ENCODE data around the gene TCAF1. TPM values are rescaled to one million over a fixed set of nuclear protein-coding genes. Genes with fewer than 3 reads are reported as not detected.
"Not testable (repeated sequence)": the region's sequence is repeated elsewhere in the genome, so short reads cannot be mapped to it uniquely, and the experiment has no call there.

Gene TCAF1
- total RNA-seq, 1 experiment from 2014 or later = 1.0 TPM

DNA sequence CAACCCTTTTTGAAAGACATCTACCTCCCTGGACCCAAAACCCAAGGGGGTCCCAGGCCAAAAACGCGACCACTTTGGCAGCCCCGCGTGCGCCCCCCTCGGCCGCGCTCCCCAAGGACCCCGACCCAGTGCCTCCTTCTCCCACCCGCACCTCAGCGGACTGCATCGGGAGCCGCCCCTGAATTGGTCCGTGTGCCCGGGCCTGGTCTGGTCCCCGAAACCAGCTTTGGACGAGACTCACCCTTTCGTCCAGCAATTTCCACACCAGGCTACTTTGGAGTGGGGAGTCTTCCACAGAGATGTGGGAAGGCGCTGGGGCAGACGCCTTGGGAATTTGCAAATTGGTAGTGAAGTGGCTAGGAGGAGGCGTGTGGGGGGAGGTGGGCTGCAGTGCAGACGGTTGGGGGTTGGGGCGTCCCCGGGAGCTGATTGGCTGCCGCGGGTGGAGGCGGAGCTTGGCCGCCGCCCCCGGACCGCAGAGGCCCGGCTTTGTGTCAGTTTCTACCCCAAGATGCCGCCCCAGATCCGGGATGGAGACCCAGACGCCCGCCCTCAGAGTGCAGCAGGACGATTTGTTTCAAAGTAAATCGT, 16.9 kb downstream of the TCAF1 start:
- Histone ChIP-seq H3K9me2 (replicated peaks; ENCODE audit: insufficient read depth, low read length) (no peaks in the 10 kb centered on the region), H4K20me1 (ENCODE audit: insufficient read depth, low read depth, low read length) (no peaks in the 10 kb centered on the region), H3K79me2 (ENCODE audit: low read length) (no peaks in the 10 kb centered on the region), H3K4me1 (ENCODE audit: low read length) (peaks cover 16% of the 10 kb centered on the region), H3K36me3 (ENCODE audit: insufficient read depth, low read length) (no peaks in the 10 kb centered on the region), H3K27ac (ENCODE audit: low read length) (no peak overlapping the region), H3K9me3 (ENCODE audit: low read length) (no peaks in the 10 kb centered on the region), H3K9ac (ENCODE audit: low read length) (no peak overlapping the region), H3K4me3 (ENCODE audit: low read length) (no peak overlapping the region), H2AFZ (ENCODE audit: low read length) (no peak overlapping the region), H3K27me3 (ENCODE audit: low read length) (no peaks in the 10 kb centered on the region), H3K4me2 (ENCODE audit: low read depth, low read length, poor library complexity, severe bottlenecking) (no peak overlapping the region)
- DNase-seq = peak; percentile 47

GRCh38 chr7:143884241-143884968, 17.6 kb downstream of the TCAF1 start:
- Histone ChIP-seq H3K27me3 (ENCODE audit: low read length) (no peaks in the 10 kb centered on the region), H3K9me3 (ENCODE audit: low read length) (no peaks in the 10 kb centered on the region), H3K4me2 (ENCODE audit: low read depth, low read length, poor library complexity, severe bottlenecking) (no peak overlapping the region), H3K27ac (ENCODE audit: low read length) (no peak overlapping the region), H3K79me2 (ENCODE audit: low read length) (no peaks in the 10 kb centered on the region), H3K9ac (ENCODE audit: low read length) (no peak overlapping the region), H3K9me2 (replicated peaks; ENCODE audit: insufficient read depth, low read length) (no peaks in the 10 kb centered on the region), H3K4me3 (ENCODE audit: low read length) (no peak overlapping the region), H3K36me3 (ENCODE audit: insufficient read depth, low read length) (no peaks in the 10 kb centered on the region), H2AFZ (ENCODE audit: low read length) (no peak overlapping the region), H4K20me1 (ENCODE audit: insufficient read depth, low read depth, low read length) (no peaks in the 10 kb centered on the region), H3K4me1 (ENCODE audit: low read length) (peaks cover 16% of the 10 kb centered on the region)
- no peak for DNase-seq

GRCh38 chr7:143882604-143883078, 19.3 kb downstream of the TCAF1 start:
- Histone ChIP-seq H3K9me3 (ENCODE audit: low read length) (no peaks in the 10 kb centered on the region), H3K36me3 (ENCODE audit: insufficient read depth, low read length) (no peaks in the 10 kb centered on the region), H3K27me3 (ENCODE audit: low read length) (no peaks in the 10 kb centered on the region), H2AFZ (ENCODE audit: low read length) (no peak overlapping the region), H3K27ac (ENCODE audit: low read length) (no peak overlapping the region), H4K20me1 (ENCODE audit: insufficient read depth, low read depth, low read length) (no peaks in the 10 kb centered on the region), H3K4me3 (ENCODE audit: low read length) (no peak overlapping the region), H3K9me2 (replicated peaks; ENCODE audit: insufficient read depth, low read length) (no peaks in the 10 kb centered on the region), H3K9ac (ENCODE audit: low read length) (no peak overlapping the region), H3K4me2 (ENCODE audit: low read depth, low read length, poor library complexity, severe bottlenecking) (no peak overlapping the region), H3K4me1 (ENCODE audit: low read length) (peaks cover 16% of the 10 kb centered on the region), H3K79me2 (ENCODE audit: low read length) (no peaks in the 10 kb centered on the region)
- no peak for DNase-seq

DNA sequence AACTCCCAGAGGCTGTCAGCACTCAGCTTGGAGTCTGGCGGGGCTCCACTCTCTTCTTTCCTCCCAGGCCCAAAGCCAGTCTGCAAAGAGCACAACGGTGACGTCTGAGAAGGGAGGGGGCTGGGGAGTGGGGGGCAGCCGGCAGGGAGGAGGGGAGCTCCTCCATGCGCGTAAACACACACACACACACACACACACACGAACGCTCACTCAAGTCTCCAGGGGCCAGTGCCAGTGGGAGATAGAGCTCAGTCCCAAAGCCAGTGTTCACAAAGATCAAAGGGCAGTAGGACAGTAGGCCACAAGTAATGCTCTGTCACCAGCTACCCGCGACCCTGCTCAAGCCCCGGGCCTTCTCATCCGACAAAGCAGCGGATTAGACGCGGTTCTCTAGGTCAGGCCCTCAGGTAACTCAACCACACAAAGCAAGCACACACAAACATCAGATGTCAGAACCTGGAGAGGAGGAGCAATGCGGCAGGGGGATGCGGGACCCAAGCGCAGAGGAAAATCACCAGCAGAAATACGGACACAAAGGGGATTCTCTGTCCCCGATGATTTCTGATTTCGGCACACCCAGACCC, 19.9 kb downstream of the TCAF1 start:
- Histone ChIP-seq H3K4me2 (ENCODE audit: low read depth, low read length, poor library complexity, severe bottlenecking) (no peak overlapping the region), H2AFZ (ENCODE audit: low read length) (no peak overlapping the region), H3K79me2 (ENCODE audit: low read length) (no peaks in the 10 kb centered on the region), H3K36me3 (ENCODE audit: insufficient read depth, low read length) (no peaks in the 10 kb centered on the region), H3K4me3 (ENCODE audit: low read length) (no peak overlapping the region), H3K9me3 (ENCODE audit: low read length) (no peaks in the 10 kb centered on the region), H3K9ac (ENCODE audit: low read length) (no peak overlapping the region), H3K4me1 (ENCODE audit: low read length) (peaks cover 16% of the 10 kb centered on the region), H3K9me2 (replicated peaks; ENCODE audit: insufficient read depth, low read length) (no peaks in the 10 kb centered on the region), H3K27me3 (ENCODE audit: low read length) (no peaks in the 10 kb centered on the region), H3K27ac (ENCODE audit: low read length) (no peak overlapping the region), H4K20me1 (ENCODE audit: insufficient read depth, low read depth, low read length) (no peaks in the 10 kb centered on the region)
- no peak for DNase-seq

DNA sequence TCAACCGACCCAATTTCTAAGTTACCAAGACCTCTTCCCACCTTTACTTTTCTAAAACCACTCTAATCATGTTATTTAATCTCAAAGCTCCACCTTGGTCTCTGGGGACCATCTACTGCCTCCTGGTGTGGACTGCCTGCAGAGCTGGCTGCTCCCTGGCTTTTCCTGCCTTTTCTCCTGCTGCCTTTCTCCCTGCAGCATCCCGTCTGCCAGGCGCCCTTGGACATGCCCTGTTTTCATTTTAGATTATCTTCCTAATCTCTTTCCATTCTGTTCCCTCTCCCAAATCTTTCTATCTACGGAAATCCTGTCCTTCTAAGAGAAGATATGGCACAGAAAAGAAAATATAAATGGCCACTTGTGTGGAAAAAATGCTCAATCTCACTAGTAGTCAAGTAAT, 23.1 kb downstream of the TCAF1 start:
- no peak overlapping the region for H3K9ac ChIP-seq (ENCODE audit: low read length)

GRCh38 chr7:143877098-143877497, 24.9 kb downstream of the TCAF1 start:
- no peaks in the 10 kb centered on the region for H3K9me3 ChIP-seq (ENCODE audit: low read length)
- no peaks in the 10 kb centered on the region for H3K4me1 ChIP-seq (ENCODE audit: low read length)
- H3K9ac ChIP-seq (ENCODE audit: low read length) = no peak overlapping the region
- H3K4me2 ChIP-seq (ENCODE audit: low read depth, low read length, poor library complexity, severe bottlenecking) = no peak overlapping the region
- H3K27ac ChIP-seq (ENCODE audit: low read length) = no peak overlapping the region
- H3K4me3 ChIP-seq (ENCODE audit: low read length) = no peak overlapping the region
- no peaks in the 10 kb centered on the region for H3K79me2 ChIP-seq (ENCODE audit: low read length)
- H3K36me3 ChIP-seq (ENCODE audit: insufficient read depth, low read length) = no peaks in the 10 kb centered on the region
- no peaks in the 10 kb centered on the region for H4K20me1 ChIP-seq (ENCODE audit: insufficient read depth, low read depth, low read length)
- H3K9me2 ChIP-seq (replicated peaks; ENCODE audit: insufficient read depth, low read length) = no peaks in the 10 kb centered on the region
- no peak for DNase-seq
- no peak overlapping the region for H2AFZ ChIP-seq (ENCODE audit: low read length)
- H3K27me3 ChIP-seq (ENCODE audit: low read length) = no peaks in the 10 kb centered on the region

More for the DNA sequence above, 23.1 kb downstream of the TCAF1 start:
- no peak overlapping the region for H3K27ac ChIP-seq (ENCODE audit: low read length)
- H3K79me2 ChIP-seq (ENCODE audit: low read length) = no peaks in the 10 kb centered on the region
- H2AFZ ChIP-seq (ENCODE audit: low read length) = no peak overlapping the region
- H3K9me2 ChIP-seq (replicated peaks; ENCODE audit: insufficient read depth, low read length) = no peaks in the 10 kb centered on the region
- H3K4me3 ChIP-seq (ENCODE audit: low read length) = no peak overlapping the region
- no peaks in the 10 kb centered on the region for H3K4me1 ChIP-seq (ENCODE audit: low read length)
- no peaks in the 10 kb centered on the region for H3K36me3 ChIP-seq (ENCODE audit: insufficient read depth, low read length)
- H4K20me1 ChIP-seq (ENCODE audit: insufficient read depth, low read depth, low read length) = no peaks in the 10 kb centered on the region
- no peak overlapping the region for H3K4me2 ChIP-seq (ENCODE audit: low read depth, low read length, poor library complexity, severe bottlenecking)
- no peaks in the 10 kb centered on the region for H3K9me3 ChIP-seq (ENCODE audit: low read length)
- no peak for DNase-seq
- no peaks in the 10 kb centered on the region for H3K27me3 ChIP-seq (ENCODE audit: low read length)

DNA sequence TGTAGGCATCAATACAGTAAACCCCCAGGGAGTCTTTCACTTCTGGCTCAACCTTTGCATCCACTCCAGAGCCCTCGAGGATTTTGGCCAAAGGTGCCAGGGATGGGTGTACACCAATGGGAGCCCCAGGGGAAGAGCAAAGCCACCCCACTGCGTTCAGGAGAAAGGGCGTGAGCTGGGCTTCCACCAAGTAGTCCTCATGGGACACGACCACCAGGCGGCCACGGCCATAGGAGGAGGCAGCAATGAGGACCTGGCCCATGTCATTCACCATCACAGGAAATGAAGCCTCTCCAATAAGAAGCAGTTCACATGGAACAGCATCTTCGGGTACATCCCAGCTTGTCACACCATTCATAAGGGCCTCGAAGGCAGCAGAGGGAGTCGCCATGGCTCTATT, 25.8 kb downstream of the TCAF1 start:
- no peak overlapping the region for H3K4me2 ChIP-seq (ENCODE audit: low read depth, low read length, poor library complexity, severe bottlenecking)
- H4K20me1 ChIP-seq (ENCODE audit: insufficient read depth, low read depth, low read length) = no peaks in the 10 kb centered on the region
- no peaks in the 10 kb centered on the region for H3K9me2 ChIP-seq (replicated peaks; ENCODE audit: insufficient read depth, low read length)
- H3K9ac ChIP-seq (ENCODE audit: low read length) = no peak overlapping the region
- H3K9me3 ChIP-seq (ENCODE audit: low read length) = no peaks in the 10 kb centered on the region
- no peaks in the 10 kb centered on the region for H3K27me3 ChIP-seq (ENCODE audit: low read length)
- no peak overlapping the region for H3K4me3 ChIP-seq (ENCODE audit: low read length)
- H3K27ac ChIP-seq (ENCODE audit: low read length) = no peak overlapping the region
- no peaks in the 10 kb centered on the region for H3K4me1 ChIP-seq (ENCODE audit: low read length)
- no peaks in the 10 kb centered on the region for H3K79me2 ChIP-seq (ENCODE audit: low read length)
- no peak for DNase-seq
- no peak overlapping the region for H2AFZ ChIP-seq (ENCODE audit: low read length)
- no peaks in the 10 kb centered on the region for H3K36me3 ChIP-seq (ENCODE audit: insufficient read depth, low read length)

GRCh38 chr7:143873242-143873641, 28.7 kb downstream of the TCAF1 start:
- H3K4me1 ChIP-seq (ENCODE audit: low read length); DNase-seq; H3K9me3 ChIP-seq (ENCODE audit: low read length); H3K27me3 ChIP-seq (ENCODE audit: low read length); H3K79me2 ChIP-seq (ENCODE audit: low read length); H3K4me3 ChIP-seq (ENCODE audit: low read length); H4K20me1 ChIP-seq (ENCODE audit: insufficient read depth, low read depth, low read length); H2AFZ ChIP-seq (ENCODE audit: low read length); H3K9me2 ChIP-seq (replicated peaks; ENCODE audit: insufficient read depth, low read length); H3K27ac ChIP-seq (ENCODE audit: low read length); H3K4me2 ChIP-seq (ENCODE audit: low read depth, low read length, poor library complexity, severe bottlenecking); H3K9ac ChIP-seq (ENCODE audit: low read length); H3K36me3 ChIP-seq (ENCODE audit: insufficient read depth, low read length): not testable (repeated sequence)

All from Karpas-422 (cell line).